Measurements from ENCODE around the gene ARHGAP15.

ARHGAP15 gene

DNA sequence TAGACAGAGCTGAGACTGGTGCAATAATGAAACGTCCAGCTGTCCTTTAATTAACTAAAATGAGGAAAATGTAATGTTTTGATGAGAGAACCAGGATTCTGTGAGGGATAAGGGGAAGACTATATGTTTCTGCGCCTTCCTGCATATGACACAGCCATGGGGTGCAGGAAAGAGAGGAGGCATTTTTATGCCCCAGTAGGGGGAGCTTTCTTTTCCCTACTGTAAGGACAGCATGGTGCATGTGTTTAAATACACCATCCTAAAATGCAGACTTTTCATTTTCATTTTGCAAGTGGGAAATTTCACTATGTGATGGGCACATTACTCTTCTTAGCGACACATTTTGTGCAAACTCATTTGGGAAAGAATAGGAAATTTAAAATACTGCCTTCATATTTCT, 446.1 kb downstream of the ARHGAP15 start:
- Histone ChIP-seq H3K4me3 (ENCODE audit: low read depth in 1 of 2, low read length in 2 of 2) (no peak overlapping the region), H3K36me3 (ENCODE audit: control insufficient read depth in 1 of 2, insufficient read depth in 2 of 2, low read length in 2 of 2) (no peaks in the 10 kb centered on the region), H3K27me3 (ENCODE audit: low read depth, low read length) (no peaks in the 10 kb centered on the region), H3K27ac (ENCODE audit: low read length) (no peak overlapping the region), H3K9me3 (ENCODE audit: control insufficient read depth in 1 of 2, low read length in 2 of 2) (no peaks in the 10 kb centered on the region), H3K4me1 (ENCODE audit: control insufficient read depth in 1 of 2, insufficient read depth in 2 of 2, low read length in 2 of 2) (no peaks in the 10 kb centered on the region)

DNA sequence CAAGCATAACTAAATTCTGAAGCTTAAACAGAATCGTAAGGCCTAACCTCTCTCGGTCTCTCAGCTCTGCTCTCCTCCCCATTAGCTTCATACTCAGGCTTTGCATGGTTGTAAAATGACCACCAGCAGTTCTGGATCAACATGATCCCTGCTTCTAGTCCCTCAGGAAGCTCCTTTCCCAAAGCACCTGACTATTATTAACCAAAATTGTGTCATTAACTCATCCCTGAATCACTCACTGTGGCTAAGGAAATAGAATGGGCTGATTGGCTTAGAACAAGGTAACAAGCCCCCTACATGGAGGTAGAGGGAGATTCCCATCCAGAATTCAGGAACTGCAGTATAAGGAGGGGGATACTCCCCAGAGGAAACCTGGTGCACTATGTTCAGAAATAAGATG, 448.3 kb downstream of the ARHGAP15 start:
- Histone ChIP-seq H3K9me3 (ENCODE audit: control insufficient read depth in 1 of 2, low read length in 2 of 2) (no peaks in the 10 kb centered on the region), H3K27me3 (ENCODE audit: low read depth, low read length) (no peaks in the 10 kb centered on the region), H3K27ac (ENCODE audit: low read length) (no peak overlapping the region), H3K4me1 (ENCODE audit: control insufficient read depth in 1 of 2, insufficient read depth in 2 of 2, low read length in 2 of 2) (no peaks in the 10 kb centered on the region), H3K4me3 (ENCODE audit: low read depth in 1 of 2, low read length in 2 of 2) (no peak overlapping the region), H3K36me3 (ENCODE audit: control insufficient read depth in 1 of 2, insufficient read depth in 2 of 2, low read length in 2 of 2) (no peaks in the 10 kb centered on the region)

GRCh38 chr2:143579456-143579855, 450.2 kb downstream of the ARHGAP15 start:
- no peaks in the 10 kb centered on the region for H3K9me3 ChIP-seq (ENCODE audit: control insufficient read depth in 1 of 2, low read length in 2 of 2)
- H3K36me3 ChIP-seq (ENCODE audit: control insufficient read depth in 1 of 2, insufficient read depth in 2 of 2, low read length in 2 of 2): no peaks in the 10 kb centered on the region
- H3K27ac ChIP-seq (ENCODE audit: low read length): no peak overlapping the region
- H3K4me3 ChIP-seq (ENCODE audit: low read depth in 1 of 2, low read length in 2 of 2): no peak overlapping the region
- H3K27me3 ChIP-seq (ENCODE audit: low read depth, low read length): no peaks in the 10 kb centered on the region
- H3K4me1 ChIP-seq (ENCODE audit: control insufficient read depth in 1 of 2, insufficient read depth in 2 of 2, low read length in 2 of 2): no peaks in the 10 kb centered on the region

GRCh38 chr2:143581134-143581533, 451.9 kb downstream of the ARHGAP15 start:
- Histone ChIP-seq H3K4me3 (ENCODE audit: low read depth in 1 of 2, low read length in 2 of 2) (no peak overlapping the region), H3K4me1 (ENCODE audit: control insufficient read depth in 1 of 2, insufficient read depth in 2 of 2, low read length in 2 of 2) (no peaks in the 10 kb centered on the region), H3K27me3 (ENCODE audit: low read depth, low read length) (no peaks in the 10 kb centered on the region), H3K27ac (ENCODE audit: low read length) (no peak overlapping the region), H3K36me3 (ENCODE audit: control insufficient read depth in 1 of 2, insufficient read depth in 2 of 2, low read length in 2 of 2) (no peaks in the 10 kb centered on the region), H3K9me3 (ENCODE audit: control insufficient read depth in 1 of 2, low read length in 2 of 2) (no peaks in the 10 kb centered on the region)

DNA sequence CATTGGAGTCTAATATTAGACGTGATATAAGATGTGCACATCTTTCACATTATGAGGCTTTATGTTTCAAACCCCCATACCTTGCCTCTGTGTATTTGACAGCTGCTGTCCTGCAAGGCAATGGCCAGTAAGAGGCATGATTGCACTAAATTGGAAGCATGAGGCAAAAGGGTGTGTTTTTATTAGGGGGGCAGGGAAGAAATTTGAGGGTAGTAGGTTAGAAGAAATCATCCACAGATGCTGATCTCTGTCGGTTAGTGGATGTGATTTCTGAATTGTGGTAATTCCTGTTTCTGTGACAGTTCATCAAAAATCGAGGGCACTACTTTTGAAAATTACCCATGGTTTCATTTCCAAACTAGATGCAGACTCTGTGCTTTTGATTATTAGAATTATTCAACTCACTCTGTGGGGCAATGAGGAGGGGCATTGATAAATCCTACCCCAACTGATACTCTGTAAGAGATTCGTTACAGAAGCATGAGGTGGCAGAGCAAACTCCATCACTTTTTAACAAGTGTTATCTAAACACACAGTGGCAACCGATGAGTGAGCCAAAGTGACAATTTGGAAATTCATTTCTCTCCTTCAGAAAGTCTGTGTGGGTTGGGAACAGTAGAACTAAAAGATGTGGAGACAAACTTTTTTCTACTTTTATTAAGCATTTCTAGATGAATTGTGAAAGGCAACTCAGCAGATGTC, 453.0 kb downstream of the ARHGAP15 start:
- no peaks in the 10 kb centered on the region for H3K36me3 ChIP-seq (ENCODE audit: control insufficient read depth in 1 of 2, insufficient read depth in 2 of 2, low read length in 2 of 2)
- no peaks in the 10 kb centered on the region for H3K27me3 ChIP-seq (ENCODE audit: low read depth, low read length)
- H3K4me1 ChIP-seq (ENCODE audit: control insufficient read depth in 1 of 2, insufficient read depth in 2 of 2, low read length in 2 of 2): no peaks in the 10 kb centered on the region
- no peak overlapping the region for H3K27ac ChIP-seq (ENCODE audit: low read length)
- no peak overlapping the region for H3K4me3 ChIP-seq (ENCODE audit: low read depth in 1 of 2, low read length in 2 of 2)
- H3K9me3 ChIP-seq (ENCODE audit: control insufficient read depth in 1 of 2, low read length in 2 of 2): peaks cover 3% of the 10 kb centered on the region in 2 donors

- Histone ChIP-seq H3K9me3 (ENCODE audit: control insufficient read depth in 1 of 2, low read length in 2 of 2) (peaks cover 3% of the 10 kb centered on the region in 2 donors), H3K27me3 (ENCODE audit: low read depth, low read length) (no peaks in the 10 kb centered on the region), H3K4me1 (ENCODE audit: control insufficient read depth in 1 of 2, insufficient read depth in 2 of 2, low read length in 2 of 2) (no peaks in the 10 kb centered on the region), H3K4me3 (ENCODE audit: low read depth in 1 of 2, low read length in 2 of 2) (no peak overlapping the region), H3K36me3 (ENCODE audit: control insufficient read depth in 1 of 2, insufficient read depth in 2 of 2, low read length in 2 of 2) (no peaks in the 10 kb centered on the region), H3K27ac (ENCODE audit: low read length) (no peak overlapping the region)
Measured at GRCh38 chr2:143584936-143585335, 455.7 kb downstream of the ARHGAP15 start.

DNA sequence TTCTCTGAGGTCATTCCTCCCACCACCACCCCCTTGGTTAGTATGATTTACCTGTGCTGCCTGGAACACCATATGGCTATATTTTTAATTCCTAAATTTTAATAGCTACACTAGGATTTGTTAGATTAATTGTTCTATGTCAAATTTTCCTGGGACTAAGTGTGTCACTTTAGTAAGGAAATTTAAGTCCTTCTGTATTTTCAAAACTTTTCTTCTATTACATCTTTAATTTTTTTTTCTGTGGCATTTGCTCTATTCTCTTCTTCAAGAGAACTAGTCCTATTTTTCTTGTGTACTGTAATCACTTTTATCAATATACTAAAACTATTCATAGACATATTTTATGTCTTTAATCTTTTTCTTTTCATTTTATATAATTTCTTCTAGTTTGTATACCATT, 456.9 kb downstream of the ARHGAP15 start:
- no peaks in the 10 kb centered on the region for H3K4me1 ChIP-seq (ENCODE audit: control insufficient read depth in 1 of 2, insufficient read depth in 2 of 2, low read length in 2 of 2)
- no peak overlapping the region for H3K4me3 ChIP-seq (ENCODE audit: low read depth in 1 of 2, low read length in 2 of 2)
- no peaks in the 10 kb centered on the region for H3K36me3 ChIP-seq (ENCODE audit: control insufficient read depth in 1 of 2, insufficient read depth in 2 of 2, low read length in 2 of 2)
- H3K9me3 ChIP-seq (ENCODE audit: control insufficient read depth in 1 of 2, low read length in 2 of 2): peaks cover 3% of the 10 kb centered on the region in 2 donors
- H3K27ac ChIP-seq (ENCODE audit: low read length): no peak overlapping the region
- no peaks in the 10 kb centered on the region for H3K27me3 ChIP-seq (ENCODE audit: low read depth, low read length)

DNA sequence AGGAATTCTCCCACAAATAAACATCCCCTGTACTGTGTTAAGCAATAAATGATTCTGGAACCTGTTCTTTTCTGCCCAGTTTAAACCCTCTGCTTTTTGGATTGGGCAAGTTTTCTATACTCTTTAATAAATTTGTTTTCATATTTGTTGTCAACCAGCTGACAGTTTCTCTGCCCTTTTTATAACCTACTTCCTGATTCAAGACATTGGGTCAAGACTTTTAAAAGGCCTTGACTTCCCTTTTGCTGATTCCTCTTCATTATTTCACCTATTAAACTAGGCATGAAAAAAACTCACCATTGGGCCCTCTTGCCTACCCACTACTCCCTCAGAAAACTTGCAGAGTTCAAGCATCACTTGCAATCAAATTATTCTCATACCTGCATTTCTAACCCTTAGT, 459.5 kb downstream of the ARHGAP15 start:
- Histone ChIP-seq H3K27ac (ENCODE audit: low read length) (no peak overlapping the region), H3K27me3 (ENCODE audit: low read depth, low read length) (no peaks in the 10 kb centered on the region), H3K4me3 (ENCODE audit: low read depth in 1 of 2, low read length in 2 of 2) (no peak overlapping the region), H3K36me3 (ENCODE audit: control insufficient read depth in 1 of 2, insufficient read depth in 2 of 2, low read length in 2 of 2) (no peaks in the 10 kb centered on the region), H3K4me1 (ENCODE audit: control insufficient read depth in 1 of 2, insufficient read depth in 2 of 2, low read length in 2 of 2) (no peaks in the 10 kb centered on the region), H3K9me3 (ENCODE audit: control insufficient read depth in 1 of 2, low read length in 2 of 2) (peaks cover 3% of the 10 kb centered on the region in 2 donors)

DNA sequence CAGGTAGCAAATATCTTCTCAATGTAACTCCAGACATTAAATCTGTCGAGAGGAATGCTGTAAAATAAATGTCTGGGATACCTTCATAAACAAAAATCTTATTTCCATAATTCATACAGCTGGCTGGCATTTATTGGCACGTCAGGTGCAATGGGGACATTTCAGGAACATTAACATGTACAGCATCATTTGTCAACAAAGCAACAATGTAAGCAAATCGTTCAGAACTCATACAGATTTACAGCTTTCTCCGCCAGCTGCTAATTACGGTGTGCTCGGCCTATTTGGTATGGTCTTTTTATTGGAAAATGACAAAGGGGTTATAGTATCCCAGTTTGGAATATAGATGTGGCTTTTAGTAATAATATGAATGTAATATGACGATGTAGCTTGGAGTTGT, 464.9 kb downstream of the ARHGAP15 start:
- Histone ChIP-seq H3K4me3 (ENCODE audit: low read depth in 1 of 2, low read length in 2 of 2) (no peak overlapping the region), H3K27ac (ENCODE audit: low read length) (no peak overlapping the region)

GRCh38 chr2:143594745-143595144, 465.5 kb downstream of the ARHGAP15 start:
- Histone ChIP-seq H3K4me1 (ENCODE audit: control insufficient read depth in 1 of 2, insufficient read depth in 2 of 2, low read length in 2 of 2) (no peaks in the 10 kb centered on the region), H3K4me3 (ENCODE audit: low read depth in 1 of 2, low read length in 2 of 2) (no peak overlapping the region), H3K27ac (ENCODE audit: low read length) (no peak overlapping the region), H3K36me3 (ENCODE audit: control insufficient read depth in 1 of 2, insufficient read depth in 2 of 2, low read length in 2 of 2) (no peaks in the 10 kb centered on the region), H3K9me3 (ENCODE audit: control insufficient read depth in 1 of 2, low read length in 2 of 2) (no peaks in the 10 kb centered on the region), H3K27me3 (ENCODE audit: low read depth, low read length) (no peaks in the 10 kb centered on the region)

More for the DNA sequence above, 464.9 kb downstream of the ARHGAP15 start:
- H3K9me3 ChIP-seq (ENCODE audit: control insufficient read depth in 1 of 2, low read length in 2 of 2): no peaks in the 10 kb centered on the region
- H3K27me3 ChIP-seq (ENCODE audit: low read depth, low read length): no peaks in the 10 kb centered on the region
- H3K36me3 ChIP-seq (ENCODE audit: control insufficient read depth in 1 of 2, insufficient read depth in 2 of 2, low read length in 2 of 2): no peaks in the 10 kb centered on the region
- no peaks in the 10 kb centered on the region for H3K4me1 ChIP-seq (ENCODE audit: control insufficient read depth in 1 of 2, insufficient read depth in 2 of 2, low read length in 2 of 2)

- no peak overlapping the region for H3K4me3 ChIP-seq (ENCODE audit: low read depth in 1 of 2, low read length in 2 of 2)
- H3K9me3 ChIP-seq (ENCODE audit: control insufficient read depth in 1 of 2, low read length in 2 of 2): no peaks in the 10 kb centered on the region
- no peaks in the 10 kb centered on the region for H3K27me3 ChIP-seq (ENCODE audit: low read depth, low read length)
- H3K36me3 ChIP-seq (ENCODE audit: control insufficient read depth in 1 of 2, insufficient read depth in 2 of 2, low read length in 2 of 2): no peaks in the 10 kb centered on the region
- H3K27ac ChIP-seq (ENCODE audit: low read length): no peak overlapping the region
- H3K4me1 ChIP-seq (ENCODE audit: control insufficient read depth in 1 of 2, insufficient read depth in 2 of 2, low read length in 2 of 2): no peaks in the 10 kb centered on the region
Measured at GRCh38 chr2:143600116-143600515, 470.9 kb downstream of the ARHGAP15 start.

DNA sequence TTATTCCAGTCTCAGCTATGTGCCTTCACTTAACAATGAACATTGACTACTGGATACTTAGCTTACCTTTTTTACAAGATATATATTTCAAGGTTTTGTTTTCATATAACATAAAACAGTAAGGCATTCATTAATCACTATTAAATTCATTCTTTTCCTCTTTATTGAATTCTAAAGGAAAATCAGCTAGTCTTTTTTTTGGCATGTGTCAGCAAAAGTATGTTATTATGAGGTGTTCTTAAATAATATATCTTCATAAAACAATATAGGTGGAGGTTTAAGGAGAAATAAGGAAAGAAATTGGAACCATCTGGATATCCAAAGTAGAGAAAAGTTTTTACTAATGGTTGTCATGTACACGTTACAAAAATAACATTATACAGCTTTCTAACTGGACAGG, 472.6 kb downstream of the ARHGAP15 start:
- Histone ChIP-seq H3K27ac (ENCODE audit: low read length) (no peak overlapping the region), H3K36me3 (ENCODE audit: control insufficient read depth in 1 of 2, insufficient read depth in 2 of 2, low read length in 2 of 2) (no peaks in the 10 kb centered on the region), H3K4me3 (ENCODE audit: low read depth in 1 of 2, low read length in 2 of 2) (no peak overlapping the region), H3K9me3 (ENCODE audit: control insufficient read depth in 1 of 2, low read length in 2 of 2) (no peaks in the 10 kb centered on the region), H3K27me3 (ENCODE audit: low read depth, low read length) (no peaks in the 10 kb centered on the region), H3K4me1 (ENCODE audit: control insufficient read depth in 1 of 2, insufficient read depth in 2 of 2, low read length in 2 of 2) (no peaks in the 10 kb centered on the region)

Data from muscle layer of duodenum (tissue), 2 donors.